ENCODE measurements around the gene SIAH2.

SIAH2 gene

DNA sequence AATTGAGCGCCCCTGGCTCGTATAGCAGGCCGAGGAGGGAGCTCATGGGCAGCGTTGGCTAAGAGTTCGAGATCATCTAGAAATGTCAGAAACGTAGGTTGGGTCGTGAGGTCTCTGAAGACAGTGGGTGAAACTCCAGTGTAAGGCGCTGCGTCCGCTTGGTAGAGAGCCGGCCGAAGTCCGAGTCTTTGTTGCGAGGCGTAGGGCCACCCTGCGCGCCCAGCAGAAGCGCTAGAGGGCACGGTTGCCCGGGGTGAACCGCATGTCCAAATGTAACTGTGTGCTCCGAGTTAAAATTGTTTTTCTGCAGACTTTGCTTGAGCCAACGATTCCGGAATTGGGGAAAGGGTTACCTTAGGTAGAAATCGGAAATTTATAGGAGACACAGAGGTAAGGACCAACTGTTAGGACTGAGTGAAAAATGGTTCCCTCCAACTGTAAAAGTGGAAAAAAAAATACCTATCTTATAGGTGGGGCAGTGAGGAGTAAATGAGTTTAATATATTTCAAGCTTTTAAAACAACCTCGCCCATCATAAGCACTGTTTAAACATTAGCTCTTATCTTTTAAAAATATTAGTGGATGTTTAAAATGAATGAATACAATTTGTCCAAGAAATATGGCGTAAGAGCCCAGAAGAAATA lies 993 bp upstream of the SIAH2 start:
- H3K4me3 ChIP-seq (ENCODE audit: low read length): peak overlapping the region; percentile 94
- TF ChIP-seq ZNF274 (IDR thresholded peaks at IDR 0.05; ENCODE audit: low read depth, low read length): no peak

DNA sequence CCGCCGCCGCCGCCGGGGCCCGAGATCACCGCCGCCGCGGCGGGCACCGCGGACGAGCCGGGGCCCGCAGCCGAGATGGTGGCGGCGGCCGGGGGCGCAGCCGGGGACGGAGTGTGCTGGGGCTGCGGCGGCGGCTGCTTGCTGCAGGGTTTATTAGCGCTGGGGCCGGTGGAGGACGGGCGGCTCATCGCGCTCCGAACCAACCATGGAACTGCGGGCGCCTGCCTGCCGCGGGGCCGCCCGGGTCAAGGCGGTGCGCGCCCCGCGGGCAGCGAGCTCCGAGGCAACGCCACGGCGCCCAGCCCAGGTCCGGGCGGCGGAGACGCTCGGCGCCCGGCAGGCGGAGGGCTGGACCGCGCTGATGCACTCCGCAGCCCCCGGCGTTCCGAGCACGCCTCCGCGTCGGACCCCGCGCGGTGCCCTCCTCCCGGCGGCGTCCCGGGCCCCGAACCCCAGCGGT lies 277 bp downstream of the SIAH2 start:
- peak overlapping the region; percentile 94 for H3K4me3 ChIP-seq (ENCODE audit: low read length)
- no peak for TF ChIP-seq ZNF274 (IDR thresholded peaks at IDR 0.05; ENCODE audit: low read depth, low read length)

DNA sequence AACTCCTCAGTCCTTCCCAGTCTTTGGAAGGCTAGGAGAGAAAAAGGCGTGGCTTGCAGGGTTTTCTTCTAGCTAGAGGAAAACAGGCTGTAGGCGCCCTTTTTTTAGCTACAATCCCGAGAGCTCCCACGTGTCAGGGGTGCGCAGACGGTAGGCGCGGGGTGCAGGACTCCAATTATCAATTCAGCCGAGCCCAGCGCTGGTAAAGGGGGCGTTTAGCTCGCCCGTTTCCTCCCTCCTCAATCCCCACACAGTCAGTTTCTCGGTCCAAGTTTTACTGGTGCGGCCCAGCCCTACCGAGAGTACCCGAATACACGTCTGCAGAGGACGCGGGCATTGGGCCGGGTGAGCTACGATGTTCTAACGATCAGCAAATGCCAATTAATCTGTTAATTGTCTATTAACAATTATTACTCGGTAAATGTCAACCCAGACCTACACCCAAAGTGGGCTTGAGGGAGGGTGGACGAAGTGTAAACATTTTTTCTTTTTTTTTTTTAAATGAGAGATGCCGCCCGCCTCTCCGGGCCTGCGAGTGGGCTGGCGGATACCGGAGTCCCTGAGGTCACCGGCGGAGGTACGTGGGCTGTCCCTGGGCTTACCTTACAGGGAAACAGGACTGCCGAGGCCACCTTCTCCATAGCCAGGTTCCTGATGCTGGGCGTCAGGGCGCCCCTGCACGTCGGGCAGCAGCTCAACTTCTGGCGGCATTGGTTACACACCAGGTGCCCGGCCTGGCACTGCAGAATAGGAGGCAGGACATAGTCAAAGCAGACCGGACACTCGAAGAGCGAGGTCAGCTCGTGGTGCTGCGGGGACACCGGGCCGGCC lies 923 bp downstream of the SIAH2 start:
- TF ChIP-seq ZNF274 (IDR thresholded peaks at IDR 0.05; ENCODE audit: low read depth, low read length): no peak
- H3K4me3 ChIP-seq (ENCODE audit: low read length): peak overlapping the region; percentile 94

DNA sequence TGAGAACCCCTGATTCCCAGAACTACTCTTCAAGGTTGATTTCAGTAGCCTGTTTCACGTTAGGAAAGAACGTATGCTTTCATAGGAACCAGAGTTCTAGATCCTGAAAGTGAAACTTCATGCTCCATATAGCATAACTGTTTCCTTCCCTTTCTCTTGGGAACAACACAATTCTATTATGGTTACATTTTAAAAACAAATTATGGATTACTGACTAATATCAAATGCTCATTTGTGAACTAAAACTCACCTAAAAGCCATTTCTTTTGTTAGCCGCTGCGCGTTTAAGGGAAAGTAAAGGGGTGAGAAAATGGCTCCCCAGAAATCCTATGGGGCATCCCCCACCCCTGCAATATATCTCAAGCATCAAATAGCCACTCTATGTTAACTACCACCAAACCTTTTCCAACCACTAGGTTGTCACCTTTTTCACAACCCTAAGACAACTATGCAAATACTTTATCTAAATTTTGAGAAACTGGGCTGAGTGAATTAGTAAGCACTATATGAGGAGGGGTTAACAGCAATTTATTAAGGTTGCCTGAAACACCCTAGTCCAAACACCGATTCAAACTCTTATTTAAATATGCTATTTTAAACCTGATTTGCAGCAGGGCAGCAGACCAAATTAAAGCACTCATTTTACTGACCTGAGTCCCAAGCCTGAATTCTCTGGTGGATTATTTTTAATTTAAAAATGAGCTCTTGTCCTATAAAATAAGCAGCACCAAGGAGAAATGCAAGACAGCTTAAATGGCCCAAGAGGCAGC lies 2.4 kb downstream of the SIAH2 start:
- TF ChIP-seq ZNF274 (IDR thresholded peaks at IDR 0.05; ENCODE audit: low read depth, low read length): no peak
- peak overlapping the region; percentile 94 for H3K4me3 ChIP-seq (ENCODE audit: low read length)

DNA sequence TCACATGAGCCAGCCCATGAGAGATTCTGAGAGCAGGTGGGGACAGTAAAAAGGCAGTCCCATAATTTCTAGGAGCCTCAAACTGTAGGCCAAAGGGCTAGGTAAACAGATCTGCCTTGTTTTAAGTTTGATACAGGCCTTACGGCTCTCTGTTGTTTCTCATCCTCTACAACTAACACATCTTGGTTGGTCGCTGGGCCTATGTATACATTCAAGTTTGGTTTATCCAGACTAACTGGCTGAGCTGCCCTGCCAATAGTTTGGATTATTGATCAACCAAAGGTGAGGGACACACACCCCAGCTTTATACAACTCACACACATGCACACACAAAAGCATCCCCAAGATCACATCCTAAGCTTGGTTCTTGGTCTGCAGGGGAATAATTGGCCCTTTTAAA lies 3.0 kb downstream of the SIAH2 start:
- peak overlapping the region; percentile 94 for H3K4me3 ChIP-seq (ENCODE audit: low read length)
- no peak for TF ChIP-seq ZNF274 (IDR thresholded peaks at IDR 0.05; ENCODE audit: low read depth, low read length)

DNA sequence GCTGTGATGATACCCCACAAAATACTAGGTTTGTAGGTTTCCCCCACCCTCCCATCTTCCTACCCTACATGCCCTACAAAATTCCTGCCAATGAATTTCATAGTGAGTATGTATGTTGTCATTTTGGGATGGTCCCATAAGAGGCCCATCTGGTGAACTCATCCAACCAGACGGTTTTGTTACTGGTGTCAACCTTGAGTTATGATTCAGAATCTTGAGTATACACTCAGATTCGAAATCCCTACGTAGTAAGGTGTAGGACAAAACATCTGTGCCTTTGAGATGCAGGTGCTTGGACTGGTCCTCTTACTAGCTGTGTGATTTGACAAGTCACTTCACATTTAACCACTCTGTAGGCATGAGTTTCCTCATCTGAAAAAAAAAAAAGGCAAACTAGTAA lies 3.6 kb downstream of the SIAH2 start:
- H3K4me3 ChIP-seq (ENCODE audit: low read length): peak overlapping the region; percentile 94; the same call in 1 of the 2 replicates
- no peak for TF ChIP-seq ZNF274 (IDR thresholded peaks at IDR 0.05; ENCODE audit: low read depth, low read length)

DNA sequence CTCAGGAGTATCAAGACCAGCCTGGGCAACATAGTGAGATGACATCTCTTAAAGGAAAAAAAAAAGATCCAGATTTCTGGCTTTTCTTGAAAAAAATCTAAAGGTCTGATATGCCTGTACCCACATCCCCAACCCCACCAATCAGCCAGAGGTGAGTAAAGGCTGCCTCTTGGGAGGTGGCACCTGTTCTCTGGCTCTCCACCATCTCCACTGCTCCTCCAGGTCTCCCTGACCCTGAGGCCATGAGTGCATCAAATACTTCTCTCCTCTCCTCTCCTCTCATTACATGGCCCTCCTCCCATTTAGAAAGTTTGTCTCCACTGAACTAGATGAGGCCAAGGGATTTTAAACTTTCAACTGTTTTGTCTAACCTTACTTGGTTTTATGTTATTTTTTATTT lies 5.2 kb downstream of the SIAH2 start:
- H3K4me3 ChIP-seq (ENCODE audit: low read length): no peak overlapping the region
- TF ChIP-seq ZNF274 (IDR thresholded peaks at IDR 0.05; ENCODE audit: low read depth, low read length): no peak

DNA sequence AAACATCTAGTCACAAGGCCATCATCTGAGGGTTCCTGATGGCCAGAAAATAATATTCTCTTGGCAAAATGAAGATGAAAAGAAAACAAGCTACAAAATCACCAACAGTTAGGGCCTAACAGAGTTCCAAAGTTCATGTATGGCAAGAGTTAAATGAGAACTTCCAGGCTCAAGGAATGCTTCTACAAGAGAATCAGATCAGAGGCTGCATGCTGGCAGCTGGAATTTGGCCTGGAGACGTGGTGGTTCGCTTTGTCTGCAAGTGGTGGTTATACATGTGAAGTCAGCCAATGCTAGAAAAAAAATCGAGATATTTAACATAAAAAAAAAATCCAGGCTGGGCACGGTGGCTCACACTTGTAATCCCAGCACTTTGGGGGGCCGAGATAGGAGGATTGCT lies 5.6 kb downstream of the SIAH2 start:
- TF ChIP-seq ZNF274 (IDR thresholded peaks at IDR 0.05; ENCODE audit: low read depth, low read length): no peak
- no peak overlapping the region for H3K4me3 ChIP-seq (ENCODE audit: low read length)

DNA sequence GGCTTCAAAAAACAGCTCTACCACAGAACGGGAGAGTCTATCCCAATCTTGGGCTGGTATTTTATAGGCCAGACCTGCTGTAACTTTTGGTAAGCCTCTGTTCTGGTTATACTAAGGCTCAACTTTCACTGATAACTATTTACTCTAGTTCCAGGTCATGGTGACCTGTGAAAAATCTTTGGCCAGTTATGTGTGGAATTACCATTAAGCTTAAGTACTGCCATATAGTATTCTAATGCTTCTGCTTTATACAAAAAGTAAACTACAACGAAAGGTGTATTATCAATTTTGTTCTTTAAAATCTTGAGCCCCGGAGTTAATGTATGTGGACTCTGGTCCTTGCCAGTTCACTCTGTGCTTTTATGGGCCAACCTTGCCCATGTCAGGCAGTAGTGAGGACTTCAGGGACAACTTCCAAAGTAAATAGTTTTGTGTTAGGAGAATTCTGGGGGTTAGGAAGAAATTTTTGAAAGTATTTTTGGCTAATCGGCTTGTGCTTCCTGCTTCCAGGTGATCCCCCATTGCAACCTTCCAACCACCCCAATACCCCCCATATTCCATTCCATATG lies 6.4 kb downstream of the SIAH2 start:
- TF ChIP-seq ZNF274 (IDR thresholded peaks at IDR 0.05; ENCODE audit: low read depth, low read length): no peak
- no peak overlapping the region for H3K4me3 ChIP-seq (ENCODE audit: low read length)

DNA sequence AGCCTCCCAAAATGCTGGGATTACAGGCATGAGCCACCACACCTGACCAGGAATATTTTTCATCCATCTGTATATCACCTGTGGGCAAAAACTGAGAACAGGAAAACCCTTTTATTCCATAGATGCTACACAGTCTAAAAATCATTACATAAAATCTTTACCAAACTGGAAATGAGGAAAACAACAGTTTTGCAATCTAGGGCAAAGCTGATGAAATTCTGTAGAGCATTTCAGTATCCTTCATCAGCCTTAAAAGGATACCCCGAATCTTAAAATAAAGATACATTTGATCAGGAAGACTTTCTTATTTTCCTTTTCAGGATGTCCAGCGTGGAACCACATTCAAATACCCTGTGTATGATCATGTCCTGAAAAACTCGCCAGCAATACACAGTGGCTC lies 7.1 kb downstream of the SIAH2 start:
- TF ChIP-seq ZNF274 (IDR thresholded peaks at IDR 0.05; ENCODE audit: low read depth, low read length): no peak
- H3K4me3 ChIP-seq (ENCODE audit: low read length): no peak overlapping the region

DNA sequence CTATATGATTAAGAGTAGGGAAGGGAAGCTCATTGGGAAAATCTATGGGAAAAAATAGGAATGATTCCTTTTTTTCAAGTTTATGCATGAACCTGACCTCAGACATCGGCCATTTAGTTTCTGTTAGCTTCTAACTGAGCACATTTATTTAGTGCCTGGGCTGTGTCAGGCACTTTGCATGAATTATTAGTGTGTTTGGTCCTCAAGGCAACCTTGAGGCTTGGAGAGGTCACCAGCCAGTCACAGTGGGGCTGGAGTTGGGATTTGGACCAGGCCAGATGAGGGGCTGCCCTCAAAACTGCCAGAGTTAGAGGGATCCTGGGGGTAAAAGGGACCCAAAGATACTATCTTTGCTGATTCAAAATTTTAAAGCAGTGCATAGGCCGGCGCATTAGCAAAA lies 8.1 kb downstream of the SIAH2 start:
- no peak for TF ChIP-seq ZNF274 (IDR thresholded peaks at IDR 0.05; ENCODE audit: low read depth, low read length)

DNA sequence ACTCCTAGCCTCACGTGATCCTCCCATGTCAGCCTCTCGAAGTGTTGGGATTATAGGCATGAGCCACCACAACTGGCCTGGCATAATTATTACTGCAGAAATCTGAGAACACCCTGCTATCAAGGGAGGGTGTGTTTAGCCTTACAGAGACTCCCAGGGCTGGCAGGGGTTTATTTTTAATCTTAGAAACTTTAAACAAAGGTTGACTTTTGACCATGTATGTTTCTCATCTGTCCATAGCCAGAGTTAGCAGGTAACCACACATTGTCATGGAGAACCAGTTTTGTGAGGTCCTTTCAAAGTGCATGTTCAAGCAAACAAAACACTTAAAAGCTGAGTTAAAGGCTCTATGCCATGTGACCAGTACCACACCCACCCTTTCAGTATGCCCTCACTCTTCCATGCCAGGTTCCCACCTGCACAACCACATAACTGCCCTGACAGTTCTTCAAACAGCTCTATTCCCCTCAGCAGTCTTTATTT lies 11.1 kb downstream of the SIAH2 start:
- no peak overlapping the region for H3K4me3 ChIP-seq (ENCODE audit: low read length)
- no peak for TF ChIP-seq ZNF274 (IDR thresholded peaks at IDR 0.05; ENCODE audit: low read depth, low read length)

More for the DNA sequence above, 8.1 kb downstream of the SIAH2 start:
- H3K4me3 ChIP-seq (ENCODE audit: low read length): no peak overlapping the region

DNA sequence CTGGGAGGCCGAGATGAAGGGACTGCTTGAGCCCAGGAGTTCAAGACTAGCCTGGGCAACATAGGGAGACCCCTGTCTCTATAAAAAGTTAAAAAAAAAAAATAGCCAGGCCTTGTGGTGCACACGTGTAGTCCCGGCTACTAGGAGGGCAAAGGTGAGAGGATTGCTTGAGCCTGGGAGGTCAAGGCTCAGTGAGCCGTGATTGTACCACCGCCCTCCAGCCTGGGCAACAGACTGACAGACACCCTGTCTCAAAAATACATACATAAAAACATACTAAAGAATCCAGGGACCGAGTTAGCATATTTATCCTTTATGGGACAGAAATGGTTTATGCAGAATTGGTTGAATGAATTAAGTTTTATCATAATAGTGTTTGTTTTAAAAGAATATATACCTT lies 13.7 kb downstream of the SIAH2 start:
- no peak for TF ChIP-seq ZNF274 (IDR thresholded peaks at IDR 0.05; ENCODE audit: low read depth, low read length)
- no peak overlapping the region for H3K4me3 ChIP-seq (ENCODE audit: low read length)

DNA sequence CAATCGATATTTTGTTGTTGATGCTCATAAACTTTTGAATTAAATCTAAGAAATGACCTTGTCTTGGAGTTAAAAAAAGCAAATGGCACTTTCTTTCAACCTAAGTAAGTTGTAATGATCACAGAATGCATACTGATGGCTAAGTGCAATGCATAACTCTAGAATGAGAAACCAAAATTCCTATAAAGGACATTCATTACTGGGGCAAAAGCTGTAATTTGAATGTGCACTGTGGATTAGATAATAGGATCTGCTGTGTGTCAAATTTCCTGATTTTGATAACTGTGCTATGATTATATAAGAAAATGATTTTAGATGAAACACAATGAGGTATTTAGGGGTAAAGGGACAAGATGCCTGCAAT lies 14.3 kb downstream of the SIAH2 start:
- TF ChIP-seq ZNF274 (IDR thresholded peaks at IDR 0.05; ENCODE audit: low read depth, low read length): no peak
- H3K4me3 ChIP-seq (ENCODE audit: low read length): no peak overlapping the region
